NCI-H82 treated with DMSO at 0.1 percent for 48 hours (cell line): ENCODE measurements around the gene DENND1A.
"Not testable (repeated sequence)": the region's sequence is repeated elsewhere in the genome, so short reads cannot be mapped to it uniquely, and the experiment has no call there.

ENCODE experiments used
- DNase-seq: peaks from one replicate; lab custom pipeline; 2025; ENCODE audit not compliant: unreplicated experiment; lab: John Stamatoyannopoulos, UW

The DENND1A gene

DNA sequence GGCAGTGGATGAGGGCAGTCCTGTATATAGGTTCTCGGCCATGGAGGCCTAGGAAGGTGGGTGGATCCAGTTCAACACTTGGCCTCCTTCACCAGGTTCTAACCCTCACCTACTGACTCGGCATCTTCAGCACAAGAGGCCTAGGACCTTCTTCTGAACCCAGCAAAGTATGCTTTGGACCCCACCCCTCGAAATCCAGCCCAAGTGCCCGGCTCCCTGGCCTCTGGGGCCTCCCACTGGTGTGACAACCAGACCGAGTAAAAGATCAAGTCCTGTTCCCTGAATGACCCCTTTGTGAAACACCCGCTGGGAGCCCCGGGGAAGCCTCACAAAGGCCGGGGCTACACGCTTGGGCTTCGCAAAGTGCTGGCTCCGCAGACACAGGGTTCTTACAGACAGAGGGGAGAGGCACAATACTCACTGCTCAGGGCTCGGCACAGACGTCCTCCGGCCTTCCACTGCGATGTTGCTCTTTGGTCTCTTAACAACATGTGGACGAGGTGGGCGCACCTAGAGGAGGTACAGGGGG is 526.9 kb downstream of the DENND1A start:
- DNase-seq = no peak

- peak; percentile 5 for DNase-seq
Measured at GRCh38 chr9:123401879-123402513, 527.9 kb downstream of the DENND1A start.

DNA sequence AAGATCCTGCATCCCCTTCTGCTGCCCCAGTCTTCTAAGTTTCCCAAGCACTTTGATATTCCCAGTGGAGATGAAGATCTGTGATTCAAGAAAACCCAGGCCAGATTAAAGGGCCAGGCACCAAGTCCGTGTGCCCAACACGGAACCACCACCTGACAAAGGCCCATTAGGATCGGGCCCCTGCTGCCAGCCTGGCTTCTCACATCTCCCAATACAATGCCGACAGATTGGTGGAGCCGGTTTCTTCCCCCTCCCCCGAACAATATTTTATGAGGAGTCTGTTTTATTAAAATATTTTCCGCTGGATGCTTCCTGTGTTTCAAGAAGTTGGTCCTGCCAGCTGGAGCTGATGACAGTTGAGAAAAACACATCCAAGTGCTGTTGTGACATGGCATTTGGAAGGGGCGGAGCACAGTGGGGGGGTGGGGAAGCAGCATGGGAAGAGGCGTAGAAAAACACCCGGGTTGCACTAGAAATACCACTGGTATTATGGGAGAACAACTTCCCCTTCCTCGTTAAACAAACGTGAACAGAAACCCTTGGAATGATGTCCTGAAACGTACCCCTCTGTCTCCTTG is 528.9 kb downstream of the DENND1A start:
- DNase-seq = no peak

DNA sequence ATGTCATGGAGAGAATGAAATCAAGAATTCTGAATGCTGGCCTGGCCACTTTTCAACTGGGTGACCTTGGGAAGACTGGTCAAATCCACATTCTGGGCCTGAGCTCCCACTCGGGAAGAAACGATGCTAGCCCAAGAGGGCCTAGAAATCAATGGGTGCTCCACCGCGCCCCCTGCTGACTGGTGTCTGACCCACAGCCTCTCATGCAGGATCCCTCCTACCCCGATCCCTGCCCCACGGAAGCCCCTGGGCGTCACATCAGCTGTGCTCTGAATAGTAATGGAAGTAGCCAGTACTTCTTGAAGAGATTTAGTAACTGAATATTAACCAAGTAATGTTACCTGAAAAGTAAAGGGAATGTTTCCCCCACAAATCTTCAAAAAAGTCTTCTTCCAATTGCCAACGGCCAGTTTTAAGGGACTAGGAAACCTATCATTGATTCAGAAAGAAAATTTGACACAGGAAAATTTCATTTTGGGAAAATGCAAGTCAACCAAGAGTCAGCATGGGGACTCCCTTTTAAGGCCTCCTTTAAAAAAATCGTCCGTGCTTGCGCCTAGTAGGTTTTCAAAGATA is 530.0 kb downstream of the DENND1A start:
- DNase-seq = no peak

GRCh38 chr9:123398938-123399337 is 531.0 kb downstream of the DENND1A start:
- DNase-seq = not testable (repeated sequence)

GRCh38 chr9:123397975-123398374 is 532.0 kb downstream of the DENND1A start:
- no peak for DNase-seq

- DNase-seq = no peak
Measured at GRCh38 chr9:123395689-123396511, 534.0 kb downstream of the DENND1A start.

DNA sequence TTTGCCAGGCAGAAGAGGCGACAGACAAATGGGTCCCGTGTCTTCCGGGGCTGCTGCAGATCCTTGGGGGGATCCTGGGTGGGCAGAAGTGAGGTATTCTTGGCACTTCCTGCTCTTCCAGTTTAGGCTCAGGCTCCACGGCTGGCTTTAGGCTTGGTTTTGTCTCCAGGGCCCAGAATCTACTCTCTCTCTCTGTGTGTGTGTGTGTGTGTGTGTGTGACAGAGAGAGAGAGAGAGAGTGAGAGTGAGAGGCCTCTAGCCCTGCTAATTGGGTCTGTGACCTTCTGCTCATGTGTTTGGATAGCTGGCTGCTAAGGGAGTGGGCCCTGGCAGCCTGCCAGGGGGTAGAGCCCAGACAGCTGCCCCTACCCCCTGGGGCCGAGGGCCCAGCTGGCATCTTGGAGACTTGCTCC is 534.6 kb downstream of the DENND1A start:
- peak; percentile 64 for DNase-seq

- no peak for DNase-seq
Measured at GRCh38 chr9:123394291-123395235, 535.4 kb downstream of the DENND1A start.

DNA sequence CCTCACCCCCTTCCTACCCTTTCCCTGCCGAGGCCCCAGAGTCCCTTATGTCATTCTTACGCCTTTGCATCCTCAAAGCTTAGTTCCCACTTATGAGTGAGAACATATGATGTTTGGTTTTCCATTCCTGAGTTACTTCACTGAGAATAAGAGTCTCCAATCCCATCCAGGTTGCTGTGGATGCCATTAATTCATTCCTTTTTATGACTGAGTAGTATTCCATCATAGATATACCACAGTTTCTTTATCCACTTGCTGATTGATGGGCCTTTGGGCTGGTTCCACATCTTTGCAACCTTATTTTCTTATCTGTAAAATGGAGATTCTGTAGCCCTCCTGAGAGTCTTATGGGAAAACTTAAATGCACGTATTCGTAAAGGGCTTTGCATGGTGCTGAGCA is 537.1 kb downstream of the DENND1A start:
- no peak for DNase-seq

- no peak for DNase-seq
Measured at GRCh38 chr9:123391946-123392345, 538.0 kb downstream of the DENND1A start.

GRCh38 chr9:123391233-123391632 is 538.7 kb downstream of the DENND1A start:
- no peak for DNase-seq

DNA sequence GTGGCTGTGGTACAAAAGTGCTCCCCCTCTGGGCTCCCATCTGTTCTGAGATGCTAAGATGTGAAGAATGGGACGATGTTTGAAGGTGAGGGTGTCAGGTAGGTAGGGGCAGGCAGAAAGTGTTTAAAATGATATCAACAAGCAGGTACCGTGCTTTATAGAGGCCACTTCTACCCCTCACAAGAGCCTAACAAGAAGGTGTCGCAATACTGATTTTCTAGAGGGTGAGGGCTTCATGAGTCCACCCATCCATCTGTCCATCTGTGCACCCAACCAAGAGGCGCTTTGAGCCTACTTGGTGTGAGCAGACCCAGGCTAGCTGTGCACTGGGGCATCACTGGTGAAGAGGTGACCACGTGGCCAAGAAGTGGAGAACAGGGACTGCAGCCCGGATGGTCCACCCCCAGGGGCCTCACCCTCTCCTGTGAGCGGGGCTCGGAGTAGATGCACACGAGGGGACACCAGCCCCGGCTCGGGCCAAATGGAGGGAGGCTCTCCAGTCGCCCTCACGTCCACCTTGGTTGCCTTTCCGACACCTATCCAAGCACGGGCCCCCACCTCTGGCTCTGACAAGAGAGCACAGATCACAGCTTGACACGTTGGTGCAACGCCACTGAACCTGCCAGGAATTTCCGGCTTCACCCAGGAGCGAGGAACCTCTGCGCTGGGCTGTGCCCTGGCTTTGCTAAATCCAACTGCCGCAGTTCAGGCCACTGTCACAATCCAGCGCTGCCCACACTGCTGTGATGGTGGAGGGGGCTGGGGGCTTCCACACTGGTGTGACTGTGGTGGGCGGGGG is 539.4 kb downstream of the DENND1A start:
- no peak for DNase-seq

DNA sequence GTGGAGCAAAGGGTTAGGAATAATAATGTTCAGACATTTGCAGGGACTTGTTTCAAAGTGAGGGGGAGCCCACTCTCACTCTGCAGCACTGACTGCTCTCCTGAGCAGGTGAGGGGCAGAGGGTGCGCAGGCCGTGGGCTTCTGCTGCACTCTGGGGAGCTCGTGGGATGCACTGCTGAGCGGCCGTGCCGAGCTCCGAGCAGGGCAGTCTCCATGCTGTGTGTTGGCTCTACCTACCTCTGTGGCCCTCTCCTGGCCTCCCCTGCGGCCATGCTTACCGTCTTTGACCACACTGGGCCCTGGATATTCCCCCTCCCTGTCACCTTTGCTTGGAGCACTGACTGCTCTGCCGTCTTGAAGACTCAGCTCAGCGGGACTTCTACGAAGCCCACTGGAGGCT is 540.2 kb downstream of the DENND1A start:
- no peak for DNase-seq

DNA sequence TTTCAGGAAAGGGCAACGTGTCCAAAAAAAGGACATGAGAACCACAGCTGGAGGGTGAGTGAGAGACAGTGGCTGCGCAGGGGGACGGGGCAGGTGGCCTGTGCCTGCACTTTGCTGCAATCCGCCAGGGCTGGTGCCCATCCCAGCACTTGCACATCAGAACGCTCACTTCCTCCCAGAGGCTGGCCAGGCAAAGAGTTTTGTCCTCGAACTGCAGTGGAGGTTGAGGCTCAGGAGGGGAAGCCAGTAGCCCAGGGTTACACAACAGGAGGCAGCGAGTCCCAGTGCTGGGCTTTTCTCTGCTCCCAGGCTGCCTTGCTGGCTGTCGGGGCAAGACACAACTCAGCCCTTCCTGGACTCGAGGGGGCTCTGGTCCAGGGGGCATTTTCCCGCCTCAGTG is 540.9 kb downstream of the DENND1A start:
- no peak for DNase-seq

DNA sequence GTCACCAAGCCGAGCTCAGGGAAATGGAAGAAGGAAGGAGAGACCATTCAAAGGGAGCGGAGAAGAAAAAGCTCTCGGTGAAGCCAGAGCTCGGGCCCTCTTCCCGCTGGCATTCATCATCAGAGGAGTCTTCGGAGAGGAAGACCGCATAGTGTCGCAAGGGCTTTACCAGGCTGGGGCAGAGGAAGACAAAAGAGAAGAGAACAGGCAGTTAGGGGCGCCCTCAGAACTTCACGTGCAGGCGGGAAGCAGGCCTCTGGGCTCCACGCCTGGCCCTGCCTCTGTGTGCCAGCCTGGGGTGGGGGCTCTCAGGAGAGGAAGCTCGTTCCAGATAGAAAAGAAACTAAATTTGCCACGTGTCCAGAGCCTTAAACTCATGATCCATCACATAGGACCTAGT is 542.2 kb downstream of the DENND1A start:
- DNase-seq = no peak

GRCh38 chr9:123383512-123384170 is 546.3 kb downstream of the DENND1A start:
- DNase-seq = no peak

GRCh38 chr9:123382653-123383511 is 547.0 kb downstream of the DENND1A start:
- no peak for DNase-seq
